Hepatocyte (in vitro differentiated cells): Measurements from ENCODE around the gene SNAI1. TPM values are rescaled to one million over a fixed set of nuclear protein-coding genes. Genes with fewer than 3 reads are reported as not detected.
"Not testable (repeated sequence)": the region's sequence is repeated elsewhere in the genome, so short reads cannot be mapped to it uniquely, and the experiment has no call there.

Experiments
- DNase-seq: peaks from one replicate; pipeline ENCODE4 v3.0.0-alpha.2; 2016; ENCODE audit warnings: low spot score
- H2AFZ ChIP-seq: fragments of 200-600 bp; sonication (generic); 2 replicates; pipeline ENCODE4 v1.6.0; 2016; ENCODE audit warnings: antibody characterized with exemption, mild to moderate bottlenecking
- H3K27ac ChIP-seq: fragments of 200-600 bp; sonication (generic); 2 replicates; pipeline ENCODE4 v1.5.1; 2016; ENCODE audit warnings: mild to moderate bottlenecking
- H3K27me3 ChIP-seq: fragments of 200-600 bp; sonication (generic); 2 replicates; pipeline ENCODE4 v1.6.1; 2016
- H3K36me3 ChIP-seq: fragments of 200-600 bp; sonication (generic); replicated peaks from 2 replicates; pipeline ENCODE4 v1.5.1; 2016; ENCODE audit warnings: low read depth; ENCODE audit not compliant: insufficient read depth
- H3K4me1 ChIP-seq: fragments of 200-600 bp; sonication (generic); 2 replicates; pipeline ENCODE4 v1.5.1; 2016; ENCODE audit warnings: mild to moderate bottlenecking, moderate library complexity; ENCODE audit not compliant: insufficient read depth
- H3K4me2 ChIP-seq: fragments of 200-600 bp; sonication (generic); 2 replicates; pipeline ENCODE4 v1.6.0; 2016
- H3K4me3 ChIP-seq: fragments of 200-600 bp; sonication (generic); 2 replicates; pipeline ENCODE4 v1.5.1; 2016; ENCODE audit warnings: mild to moderate bottlenecking
- H3K79me2 ChIP-seq: fragments of 200-600 bp; sonication (generic); 2 replicates; pipeline ENCODE4 v1.6.0; 2017; ENCODE audit warnings: mild to moderate bottlenecking
- H3K9me2 ChIP-seq: fragments of 200-600 bp; sonication (generic); replicated peaks from 2 replicates; pipeline ENCODE4 v1.6.0; 2017; ENCODE audit warnings: mild to moderate bottlenecking; ENCODE audit not compliant: insufficient read depth
- H3K9me3 ChIP-seq: fragments of 200-600 bp; sonication (generic); 2 replicates; pipeline ENCODE4 v1.5.1; 2016; ENCODE audit warnings: low read depth, mild to moderate bottlenecking
- H4K20me1 ChIP-seq: fragments of 200-600 bp; sonication (generic); 2 replicates; pipeline ENCODE4 v1.6.0; 2016; ENCODE audit warnings: mild to moderate bottlenecking; ENCODE audit not compliant: insufficient read depth, poor library complexity, severe bottlenecking
- CTCF ChIP-seq: fragments of 200-600 bp; sonication (generic); IDR thresholded peaks from 2 replicates; pipeline ENCODE4 v1.5.1; 2016; ENCODE audit warnings: antibody characterized with exemption, mild to moderate bottlenecking; ENCODE audit not compliant: poor library complexity
- EZH2 ChIP-seq: fragments of 200-600 bp; sonication (generic); IDR thresholded peaks from 2 replicates; pipeline ENCODE4 v1.6.1; 2016; ENCODE audit warnings: antibody characterized with exemption, mild to moderate bottlenecking, borderline replicate concordance
- EZH2phosphoT487 ChIP-seq: fragments of 200-600 bp; sonication (generic); IDR thresholded peaks from one replicate; pipeline ENCODE4 v1.6.1; 2018; ENCODE audit warnings: antibody characterized with exemption, mild to moderate bottlenecking, low read depth, moderate library complexity; ENCODE audit not compliant: unreplicated experiment, severe bottlenecking
- WGBS: methylation state at CpG from one replicate; pipeline ENCODE4 v1.1.6; 2016; ENCODE audit warnings: low lambda C conversion rate; ENCODE audit errors: missing lambda C conversion rate; 5-methylcytosine and 5-hydroxymethylcytosine counted together
- polyA plus RNA-seq: library from polyadenylated mRNA; unstranded; fragments of >200 nt; fragmentation: Nextera tagmentation; extraction: Ambion mirVana; gene quantifications from 2 replicates; pipeline ENCODE4 v1.2.1, GENCODE V29; 2016
- total RNA-seq: library from RNA; depleted of rRNA; stranded (reverse); fragments of >200 nt; gene quantifications from 2 replicates; pipeline ENCODE4 v1.2.3, GENCODE V29; 2014

The SNAI1 gene
- total and polyA plus RNA-seq, 2 experiments from 2014 or later, result 2.9 to 9.8 TPM

- no peak overlapping the region for H3K4me2 ChIP-seq
- no peaks in the 10 kb centered on the region for H4K20me1 ChIP-seq
- no peaks in the 10 kb centered on the region for H3K9me3 ChIP-seq
- H3K27ac ChIP-seq, result no peak overlapping the region
- DNase-seq, result no peak
- no peak for TF ChIP-seq EZH2
- TF ChIP-seq CTCF, result no peak
- no peak for TF ChIP-seq EZH2phosphoT487
- H3K36me3 ChIP-seq, result no peaks in the 10 kb centered on the region
- peaks cover 2% of the 10 kb centered on the region for H3K4me1 ChIP-seq
- H3K79me2 ChIP-seq, result no peaks in the 10 kb centered on the region
- H3K4me3 ChIP-seq, result no peak overlapping the region
- WGBS, result 100% methylated on average over 3 of the region's 3 CpGs
- no peak overlapping the region for H2AFZ ChIP-seq
- no peaks in the 10 kb centered on the region for H3K27me3 ChIP-seq
- H3K9me2 ChIP-seq, result no peaks in the 10 kb centered on the region
These were observed 12.8 kb downstream of the SNAI1 start for GRCh38 chr20:49995586-49995985.

- not testable (repeated sequence) for H3K79me2 ChIP-seq, H3K27me3 ChIP-seq, H3K27ac ChIP-seq, H3K9me2 ChIP-seq, H3K4me3 ChIP-seq, H3K36me3 ChIP-seq, H3K9me3 ChIP-seq, H3K4me2 ChIP-seq, DNase-seq, H4K20me1 ChIP-seq, H2AFZ ChIP-seq, H3K4me1 ChIP-seq
- WGBS, result 83% methylated on average over 15 of the region's 15 CpGs
These were observed 15.9 kb downstream of the SNAI1 start for GRCh38 chr20:49998478-49999188.

GRCh38 chr20:49999329-49999728 lies 16.5 kb downstream of the SNAI1 start:
- H4K20me1 ChIP-seq, result no peaks in the 10 kb centered on the region
- H3K4me1 ChIP-seq, result no peaks in the 10 kb centered on the region
- DNase-seq, result no peak
- no peak overlapping the region for H2AFZ ChIP-seq
- no peaks in the 10 kb centered on the region for H3K36me3 ChIP-seq
- H3K9me2 ChIP-seq, result no peaks in the 10 kb centered on the region
- no peaks in the 10 kb centered on the region for H3K27me3 ChIP-seq
- no peak overlapping the region for H3K4me3 ChIP-seq
- H3K27ac ChIP-seq, result no peak overlapping the region
- H3K4me2 ChIP-seq, result no peak overlapping the region
- H3K79me2 ChIP-seq, result no peaks in the 10 kb centered on the region
- H3K9me3 ChIP-seq, result no peaks in the 10 kb centered on the region
- TF ChIP-seq EZH2 (no peak), CTCF (no peak)
- WGBS, result 75% methylated on average over 7 of the region's 7 CpGs

- H3K36me3 ChIP-seq, H3K27me3 ChIP-seq, H3K27ac ChIP-seq, H3K9me2 ChIP-seq, DNase-seq, H2AFZ ChIP-seq, H3K9me3 ChIP-seq, H3K4me3 ChIP-seq, H4K20me1 ChIP-seq, H3K4me1 ChIP-seq, H3K79me2 ChIP-seq, H3K4me2 ChIP-seq: not testable (repeated sequence)
- WGBS, result 76% methylated on average over 14 of the region's 14 CpGs
These were observed 17.9 kb downstream of the SNAI1 start for GRCh38 chr20:50000548-50001222.
